Body of pancreas (tissue), 4 donors: ENCODE measurements around the gene DUSP5.

Source experiments
- CTCF ChIP-seq, 7 experiments: fragments of 450-650 bp in 4 of 7; fragments of 200-600 bp in 3 of 7; sonication (generic) in 3 of 7; IDR thresholded peaks; one replicate each; pipeline ENCODE4 v1.5.1; 2016 to 2019; ENCODE audit warnings: antibody characterized with exemption in 7 of 7
- POLR2A ChIP-seq, 3 donors: fragments of 450-650 bp; IDR thresholded peaks; one replicate each; pipeline ENCODE4 v1.6.1; 2016; ENCODE audit warnings: antibody characterized with exemption in 3 of 3, mild to moderate bottlenecking in 2 of 3

GRCh38 chr10:110558041-110558440 is 60.3 kb downstream of the DUSP5 start:
- no peak for TF ChIP-seq POLR2A (IDR thresholded peaks at IDR 0.05)
- no peak for TF ChIP-seq CTCF (IDR thresholded peaks at IDR 0.05)
